Central memory CD4-positive, alpha-beta T cell (primary cell): ENCODE results near the gene UGT2A2.

Experiments
- DNase-seq: peaks from one replicate; pipeline ENCODE4 v3.0.0; 2022

UGT2A2 gene

GRCh38 chr4:69568787-69569186 is 70.7 kb downstream of the UGT2A2 start:
- no peak for DNase-seq

GRCh38 chr4:69563424-69563823 is 76.0 kb downstream of the UGT2A2 start:
- no peak for DNase-seq

DNA sequence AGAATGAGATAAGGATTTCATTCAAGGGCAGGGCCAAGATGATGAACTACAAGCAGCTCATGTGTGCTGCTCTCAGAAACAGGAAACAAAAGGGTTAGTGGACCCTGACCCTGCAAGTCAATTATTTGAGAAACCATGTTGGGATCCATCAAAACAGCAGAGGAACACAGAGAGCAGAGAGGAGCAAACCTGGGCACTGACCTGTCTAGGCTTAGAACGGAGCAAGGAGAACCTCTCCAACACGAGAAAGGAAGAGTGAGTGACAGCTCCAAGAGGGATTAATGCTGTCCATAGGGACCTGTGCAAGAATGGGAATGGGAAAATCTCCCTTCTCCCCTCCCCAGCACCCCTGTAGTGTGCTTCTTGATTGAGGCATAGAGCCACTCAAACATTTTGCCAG is 89.8 kb downstream of the UGT2A2 start:
- no peak for DNase-seq

GRCh38 chr4:69546134-69546765 is 93.2 kb downstream of the UGT2A2 start:
- DNase-seq: no peak
